Measurements from ENCODE around the gene CHSY3. TPM values are rescaled to one million over a fixed set of nuclear protein-coding genes. Genes with fewer than 3 reads are reported as not detected.

The CHSY3 gene
- total RNA-seq, 6 experiments from 2014 or later = 1.2 to 4.6 (median 1.4) TPM

GRCh38 chr5:129912601-129913255 is 8.5 kb downstream of the CHSY3 start:
- H3K36me3 ChIP-seq = no peaks in the 10 kb centered on the region
- TF ChIP-seq CTCF (IDR thresholded peaks at IDR 0.05) (no peak), POLR2A (IDR thresholded peaks at IDR 0.05) (no peak)
- no peak for DNase-seq
- no peak overlapping the region for H3K4me3 ChIP-seq
- H3K27me3 ChIP-seq = no peaks in the 10 kb centered on the region
- no peaks in the 10 kb centered on the region for H3K4me1 ChIP-seq
- no peaks in the 10 kb centered on the region for H3K9me3 ChIP-seq
- ATAC-seq = no peak
- H3K27ac ChIP-seq = no peak overlapping the region
- WGBS (ENCODE audit: insufficient coverage, low coverage, low lambda C conversion rate, missing lambda C conversion rate) = 55% methylated on average over 1 of the region's 1 CpG
- intact Hi-C loops (cut with DNase I) = no loop called here

DNA sequence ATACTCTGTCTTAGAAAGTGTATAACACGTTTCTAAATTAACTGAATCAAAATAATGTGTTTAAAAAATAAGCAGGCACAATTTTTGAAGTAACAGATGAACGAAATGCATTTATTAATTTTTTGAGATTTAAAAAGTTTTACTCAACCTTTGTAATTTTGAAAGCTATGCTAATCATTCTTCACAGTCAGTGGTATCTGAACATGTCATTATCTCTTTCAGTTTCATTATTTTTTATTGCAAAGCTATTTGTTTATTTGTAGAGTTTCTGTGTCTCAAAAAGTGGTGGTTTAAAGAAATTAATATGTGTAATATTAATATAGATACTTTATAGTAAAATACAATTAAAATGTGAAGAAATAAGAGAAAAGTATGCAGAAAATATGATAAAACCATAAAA is 11.2 kb downstream of the CHSY3 start:
- intact Hi-C loops (cut with DNase I) = no loop called here
- 36% methylated on average over 2 of the region's 2 CpGs for WGBS (ENCODE audit: insufficient coverage, low coverage, low lambda C conversion rate, missing lambda C conversion rate)

GRCh38 chr5:129917224-129917623 is 13.0 kb downstream of the CHSY3 start:
- 52% methylated on average over 1 of the region's 1 CpG for WGBS (ENCODE audit: insufficient coverage, low coverage, low lambda C conversion rate, missing lambda C conversion rate)
- no peak overlapping the region for H3K4me3 ChIP-seq
- no peak overlapping the region for H3K27ac ChIP-seq
- intact Hi-C loops (cut with DNase I) = no loop called here
- H3K27me3 ChIP-seq = no peaks in the 10 kb centered on the region
- H3K36me3 ChIP-seq = no peaks in the 10 kb centered on the region
- no peaks in the 10 kb centered on the region for H3K9me3 ChIP-seq
- no peak for DNase-seq
- H3K4me1 ChIP-seq = no peaks in the 10 kb centered on the region
- ATAC-seq = no peak
- TF ChIP-seq CTCF (IDR thresholded peaks at IDR 0.05) (no peak), POLR2A (IDR thresholded peaks at IDR 0.05) (no peak)

More for the DNA sequence above, 11.2 kb downstream of the CHSY3 start:
- TF ChIP-seq POLR2A (IDR thresholded peaks at IDR 0.05) (no peak), CTCF (IDR thresholded peaks at IDR 0.05) (no peak)
- ATAC-seq (no peak), DNase-seq (no peak)
- Histone ChIP-seq H3K36me3 (no peaks in the 10 kb centered on the region), H3K27ac (no peak overlapping the region), H3K4me1 (no peaks in the 10 kb centered on the region), H3K27me3 (no peaks in the 10 kb centered on the region), H3K4me3 (no peak overlapping the region), H3K9me3 (no peaks in the 10 kb centered on the region)

DNA sequence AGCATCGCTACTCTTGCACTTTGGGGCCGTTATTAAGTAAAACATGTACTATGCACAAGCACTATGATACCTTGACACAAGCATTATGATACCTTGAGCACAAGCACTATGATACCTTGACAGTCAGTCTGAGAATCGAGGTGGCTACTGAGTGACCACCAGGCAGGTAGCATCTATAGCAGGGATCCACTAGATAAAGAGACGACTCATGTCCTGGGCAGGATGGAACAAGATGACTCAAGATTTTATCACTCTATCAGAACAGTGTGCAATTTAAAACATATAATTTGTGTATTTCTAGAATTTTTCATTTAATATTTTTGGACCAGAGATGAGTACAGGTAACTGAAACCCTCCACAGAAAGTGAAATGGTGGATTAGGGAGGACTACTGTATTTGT is 16.9 kb downstream of the CHSY3 start:
- Histone ChIP-seq H3K27ac (no peak overlapping the region), H3K9me3 (no peaks in the 10 kb centered on the region), H3K36me3 (no peaks in the 10 kb centered on the region), H3K27me3 (no peaks in the 10 kb centered on the region), H3K4me1 (no peaks in the 10 kb centered on the region), H3K4me3 (no peak overlapping the region)
- no peak for ATAC-seq
- DNase-seq = no peak
- no peak for TF ChIP-seq CTCF (IDR thresholded peaks at IDR 0.05)
- no peak for TF ChIP-seq POLR2A (IDR thresholded peaks at IDR 0.05)
- WGBS (ENCODE audit: insufficient coverage, low coverage, low lambda C conversion rate, missing lambda C conversion rate) = 87% methylated on average over 3 of the region's 4 CpGs
- intact Hi-C loops (cut with DNase I) = no loop called here
